ENCODE data around the gene SCLT1.
A peak's percentile ranks its signal among the peaks of the same experiment; 100 is the strongest.
"Not testable (repeated sequence)": the region's sequence is repeated elsewhere in the genome, so short reads cannot be mapped to it uniquely, and the experiment has no call there.

The SCLT1 gene

GRCh38 chr4:129093191-129093920 is at the start of gene SCLT1:
Gene SCLT1 (minus strand): TSS chr4:129093539. CDS start chr4:129093103, 436 bp downstream.
- peak; percentile 91 for DNase-seq (ENCODE audit: low read depth)

DNA sequence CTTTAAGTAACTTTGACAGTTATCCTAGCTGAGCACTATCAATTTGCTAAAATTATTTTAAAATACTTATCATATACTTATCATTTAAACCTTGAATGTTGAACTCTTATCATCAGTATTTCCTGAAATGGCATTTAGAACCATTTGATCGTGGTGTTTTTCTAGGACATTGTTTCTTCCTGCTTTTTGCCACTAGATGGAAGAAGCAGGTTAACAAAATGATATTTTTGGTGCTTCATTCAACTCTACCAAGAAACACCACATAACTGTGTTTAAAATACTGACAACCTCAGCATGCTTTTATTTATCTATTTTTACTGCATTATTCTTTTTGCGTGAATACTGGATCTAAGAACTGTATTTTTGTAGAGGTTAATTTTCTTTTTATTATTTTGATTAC is 47.2 kb upstream of the SCLT1 start:
- DNase-seq (ENCODE audit: low read depth) = no peak

GRCh38 chr4:129138810-129139496 is 45.6 kb upstream of the SCLT1 start:
- no peak for DNase-seq (ENCODE audit: low read depth)

- no peak for DNase-seq (ENCODE audit: low read depth)
Observed at GRCh38 chr4:129136433-129136832, 43.1 kb upstream of the SCLT1 start.

- DNase-seq (ENCODE audit: low read depth) = no peak
Observed at GRCh38 chr4:129131343-129131742, 38.0 kb upstream of the SCLT1 start.

GRCh38 chr4:129129143-129129542 is 35.8 kb upstream of the SCLT1 start:
- no peak for DNase-seq (ENCODE audit: low read depth)

GRCh38 chr4:129126614-129127013 is 33.3 kb upstream of the SCLT1 start:
- not testable (repeated sequence) for DNase-seq (ENCODE audit: low read depth)

DNA sequence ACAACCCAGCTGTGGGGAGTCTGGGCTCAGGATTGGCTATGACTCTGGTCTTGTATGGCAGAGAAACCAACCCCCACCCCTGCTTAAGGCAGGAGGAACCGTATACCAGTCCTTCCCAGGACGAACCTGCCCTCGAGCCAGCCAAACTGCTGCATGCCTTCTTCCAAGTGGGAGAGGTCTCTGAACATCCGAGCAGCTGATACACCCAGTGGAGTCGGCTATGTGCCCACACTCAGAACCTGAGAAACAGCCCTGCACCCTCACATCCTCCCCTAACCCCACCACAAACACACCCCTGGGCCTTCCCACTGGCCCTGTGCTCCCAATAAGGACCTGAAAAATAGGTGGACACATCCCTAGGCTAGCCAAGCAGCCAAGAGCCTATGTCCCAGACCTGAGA is 24.4 kb upstream of the SCLT1 start:
- DNase-seq (ENCODE audit: low read depth) = no peak

- DNase-seq (ENCODE audit: low read depth) = no peak
Observed at GRCh38 chr4:129113919-129114318, 20.6 kb upstream of the SCLT1 start.

DNA sequence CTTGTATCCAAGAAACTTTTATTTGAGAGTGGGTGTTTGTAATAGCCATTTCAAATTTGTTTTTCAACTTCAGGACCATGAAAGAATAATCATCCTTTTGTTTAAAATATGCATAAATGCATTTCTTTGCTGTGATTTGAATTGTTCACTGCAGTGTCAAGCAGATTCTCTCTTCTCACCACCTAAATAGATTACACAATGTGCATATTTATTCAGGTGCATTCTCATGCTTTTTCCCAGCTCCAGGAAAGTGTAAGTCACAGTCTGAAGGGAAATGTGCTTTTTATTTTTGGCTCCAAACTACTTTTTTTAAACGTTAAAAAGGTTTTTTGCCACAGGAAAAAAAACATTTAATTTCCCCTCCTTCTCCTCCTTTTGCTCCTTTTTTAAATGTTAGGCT is 20.1 kb upstream of the SCLT1 start:
- DNase-seq (ENCODE audit: low read depth) = no peak

- no peak for DNase-seq (ENCODE audit: low read depth)
Observed at GRCh38 chr4:129111919-129112318, 18.6 kb upstream of the SCLT1 start.

GRCh38 chr4:129110931-129111330 is 17.6 kb upstream of the SCLT1 start:
- DNase-seq (ENCODE audit: low read depth) = no peak

- no peak for DNase-seq (ENCODE audit: low read depth)
Observed at GRCh38 chr4:129109965-129110824, 16.9 kb upstream of the SCLT1 start.

DNA sequence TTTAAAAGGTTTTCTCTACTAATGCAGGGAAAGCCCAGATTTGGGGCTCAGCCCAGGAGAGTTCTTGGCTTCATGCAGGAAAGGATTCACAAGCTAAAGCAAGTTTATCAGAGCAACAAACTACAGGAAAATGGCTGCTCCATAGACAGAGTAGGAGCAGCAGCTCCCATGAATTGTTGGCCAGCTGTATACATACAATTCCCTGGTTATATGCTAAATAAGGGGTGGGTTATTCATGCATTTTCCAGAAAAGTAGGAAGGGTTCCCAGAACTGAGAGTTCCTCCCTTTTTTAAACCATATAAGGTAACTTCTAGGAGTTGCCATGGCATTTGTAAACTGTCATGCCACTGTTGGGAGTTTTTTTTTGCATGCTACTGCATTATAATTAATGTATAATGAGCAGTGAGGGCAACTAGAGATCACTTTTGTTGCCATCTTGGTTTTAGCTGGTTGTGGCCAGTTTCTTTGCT is 5.2 kb upstream of the SCLT1 start:
- DNase-seq (ENCODE audit: low read depth) = no peak

DNA sequence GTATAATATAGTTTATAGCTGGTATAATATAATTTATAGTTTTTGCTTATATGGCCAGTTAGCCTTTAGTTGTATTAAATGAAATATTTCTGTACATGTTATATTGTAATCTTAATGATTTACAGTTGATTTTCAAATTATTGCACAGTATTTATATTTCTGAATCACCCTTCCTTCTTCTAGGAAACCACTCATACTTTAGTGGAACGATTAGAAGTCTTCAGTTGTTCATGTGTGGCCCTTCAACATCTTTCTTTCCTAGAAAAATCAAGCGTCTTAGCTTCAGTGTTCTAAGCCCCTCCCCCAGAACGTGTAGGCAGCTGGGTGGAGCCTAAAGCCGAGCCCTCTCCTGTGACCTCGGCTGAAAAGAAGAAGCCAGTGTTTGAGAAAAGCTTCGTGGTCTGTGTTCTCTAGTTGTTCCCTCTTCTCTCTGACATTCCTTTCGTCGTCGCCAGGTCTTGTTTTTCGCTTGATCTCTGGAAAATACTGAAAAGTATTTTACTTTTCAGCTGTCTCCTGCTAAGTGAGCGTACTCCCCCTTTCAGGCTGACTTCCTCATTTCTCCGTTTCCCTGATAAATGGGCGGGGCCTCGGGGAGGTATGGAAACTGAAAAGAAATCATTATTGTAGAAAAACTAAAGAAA is 2.6 kb upstream of the SCLT1 start, which contains the start of gene C4orf33:
C4orf33 (plus strand) TSS at position 342 of the 644 bp plus-strand sequence. CDS start 6,459 bp downstream, outside the sequence.
- DNase-seq (ENCODE audit: low read depth) = peak; percentile 51

DNA sequence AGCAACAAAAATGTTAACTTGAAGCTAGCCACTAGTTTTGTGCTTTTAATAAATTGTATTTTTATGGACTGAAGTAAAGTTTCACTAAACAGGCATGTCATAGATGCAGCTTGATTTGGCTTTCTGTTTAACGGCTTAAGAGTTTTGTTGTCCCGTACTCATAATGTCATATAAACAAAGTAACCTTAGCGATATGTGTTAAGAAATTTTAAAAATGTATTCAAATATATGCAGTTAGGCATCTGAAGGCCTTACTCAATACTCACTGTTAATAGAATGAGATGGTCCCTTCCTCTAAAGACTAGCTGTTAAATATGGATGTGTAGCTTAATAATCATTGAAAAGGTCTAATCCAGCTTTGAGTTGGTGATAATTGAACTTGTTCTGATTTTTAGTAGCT is 1.0 kb upstream of the SCLT1 start:
- no peak for DNase-seq (ENCODE audit: low read depth)

- DNase-seq (ENCODE audit: low read depth) = no peak
Observed at GRCh38 chr4:129092631-129093190, 628 bp downstream of the SCLT1 start.

- DNase-seq (ENCODE audit: low read depth) = no peak
Observed at GRCh38 chr4:129087516-129087915, 5.8 kb downstream of the SCLT1 start.

DNA sequence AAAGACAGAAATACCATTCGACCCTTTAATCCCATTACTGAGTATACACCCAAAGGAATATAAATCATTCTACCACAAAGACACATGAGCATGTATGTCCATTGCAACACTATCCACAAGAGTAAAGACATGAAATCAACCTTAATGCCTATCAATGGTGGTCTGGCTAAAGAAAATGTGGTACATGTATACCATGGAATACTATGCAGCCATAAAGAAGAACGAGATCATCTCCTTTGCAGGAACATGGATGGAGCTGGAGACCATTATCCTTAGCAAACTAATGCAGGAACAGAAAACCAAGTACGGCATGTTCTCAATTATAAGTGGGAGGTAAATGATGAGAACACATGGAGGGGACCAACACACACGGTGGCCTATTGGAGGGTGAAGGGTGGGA is 7.9 kb downstream of the SCLT1 start:
- no peak for DNase-seq (ENCODE audit: low read depth)

DNA sequence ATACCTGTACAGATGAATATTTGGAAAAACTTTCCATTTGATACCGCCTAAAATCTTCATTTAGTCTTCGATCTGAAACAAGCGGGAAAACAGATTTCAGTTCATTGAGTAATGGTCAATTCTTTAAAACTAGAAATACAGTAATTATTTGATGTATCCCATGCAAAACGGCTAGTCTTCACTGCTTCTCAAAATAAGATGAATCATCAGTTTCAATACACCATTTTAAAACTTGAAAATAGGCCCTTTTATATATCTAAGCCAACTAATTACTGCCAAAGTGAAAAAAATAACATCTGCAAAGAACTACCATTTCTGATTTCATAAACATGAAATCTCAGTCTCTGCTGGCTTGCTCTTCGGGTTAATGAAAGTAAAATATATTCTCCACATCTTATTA is 11.0 kb downstream of the SCLT1 start:
- DNase-seq (ENCODE audit: low read depth) = no peak

DNA sequence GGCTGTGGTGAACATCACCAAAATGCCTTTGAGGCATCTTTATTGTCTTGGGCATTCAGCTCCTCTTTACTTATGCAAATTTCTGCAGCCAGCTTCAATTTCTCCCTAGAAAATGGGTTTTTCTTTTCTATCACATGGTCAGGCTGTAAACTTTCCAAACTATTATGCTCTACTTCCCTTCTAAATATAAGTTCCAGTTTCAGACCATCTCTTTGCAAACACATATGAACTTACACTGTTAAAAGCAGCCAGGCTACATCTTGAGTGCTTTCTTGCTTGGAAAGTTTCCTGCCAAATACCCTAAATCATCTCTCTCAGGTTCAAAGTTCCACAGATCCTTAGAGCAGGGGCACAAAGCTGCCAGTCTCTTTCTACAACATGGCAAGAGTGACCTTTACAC is 13.2 kb downstream of the SCLT1 start:
- no peak for DNase-seq (ENCODE audit: low read depth)

GRCh38 chr4:129077326-129077725 is 16.0 kb downstream of the SCLT1 start:
- DNase-seq (ENCODE audit: low read depth) = no peak

Data from stimulated activated CD8-positive, alpha-beta memory T cell treated with anti-CD3 and anti-CD28 coated beads, Interleukin-12 subunit alpha, Interleukin-12 subunit beta, amount 100 ng/mL, for 1 hour (primary cell).